ENCODE data around the gene IRF6.
A peak's percentile ranks its signal among the peaks of the same experiment; 100 is the strongest.

The IRF6 gene

GRCh38 chr1:209805875-209806760, at the start of gene IRF6:
TSS of gene IRF6 (minus strand) at chr1:209806142. CDS start at chr1:209801413, 4,729 bp downstream.
- peak; percentile 67 for DNase-seq

GRCh38 chr1:209855623-209856022, 49.7 kb upstream of the IRF6 start:
- DNase-seq: no peak

GRCh38 chr1:209855006-209855405, 49.1 kb upstream of the IRF6 start:
- no peak for DNase-seq

GRCh38 chr1:209854196-209854595, 48.3 kb upstream of the IRF6 start:
- DNase-seq: no peak

- DNase-seq: no peak
Measured at GRCh38 chr1:209853676-209854075, 47.7 kb upstream of the IRF6 start.

GRCh38 chr1:209850342-209850979, 44.5 kb upstream of the IRF6 start:
- no peak for DNase-seq

GRCh38 chr1:209849388-209849787, 43.4 kb upstream of the IRF6 start:
- DNase-seq: no peak

GRCh38 chr1:209845408-209845725, 39.4 kb upstream of the IRF6 start:
- no peak for DNase-seq

- no peak for DNase-seq
Measured at GRCh38 chr1:209844695-209845407, 38.9 kb upstream of the IRF6 start.

GRCh38 chr1:209840611-209841010, 34.7 kb upstream of the IRF6 start:
- no peak for DNase-seq

- no peak for DNase-seq
Measured at GRCh38 chr1:209839875-209840546, 34.1 kb upstream of the IRF6 start.

- no peak for DNase-seq
Measured at GRCh38 chr1:209838537-209838936, 32.6 kb upstream of the IRF6 start.

GRCh38 chr1:209837671-209838070, 31.7 kb upstream of the IRF6 start:
- no peak for DNase-seq

GRCh38 chr1:209835782-209836298, 29.9 kb upstream of the IRF6 start:
- no peak for DNase-seq

- DNase-seq: no peak
Measured at GRCh38 chr1:209831615-209832014, 25.7 kb upstream of the IRF6 start.

- DNase-seq: no peak
Measured at GRCh38 chr1:209830722-209831121, 24.8 kb upstream of the IRF6 start.

GRCh38 chr1:209829716-209830115, 23.8 kb upstream of the IRF6 start:
- DNase-seq: no peak

GRCh38 chr1:209827384-209828262, 21.7 kb upstream of the IRF6 start, which contains the start of gene UTP25:
TSS of gene UTP25 (plus strand) at chr1:209827972. CDS start at chr1:209828064, 92 bp downstream.
- DNase-seq: peak; percentile 91

- DNase-seq: no peak
Measured at GRCh38 chr1:209825591-209826434, 19.9 kb upstream of the IRF6 start.

GRCh38 chr1:209823143-209824041, 17.4 kb upstream of the IRF6 start:
- DNase-seq: no peak

All from CD4-positive, alpha-beta T cell treated with Interferon gamma for 1 hour (primary cell).